DMS153 (cell line): ENCODE data around the gene EFNA3.

Experiments used
- DNase-seq: peaks from one replicate; lab custom pipeline; 2025; lab: John Stamatoyannopoulos, UW

The EFNA3 gene

DNA sequence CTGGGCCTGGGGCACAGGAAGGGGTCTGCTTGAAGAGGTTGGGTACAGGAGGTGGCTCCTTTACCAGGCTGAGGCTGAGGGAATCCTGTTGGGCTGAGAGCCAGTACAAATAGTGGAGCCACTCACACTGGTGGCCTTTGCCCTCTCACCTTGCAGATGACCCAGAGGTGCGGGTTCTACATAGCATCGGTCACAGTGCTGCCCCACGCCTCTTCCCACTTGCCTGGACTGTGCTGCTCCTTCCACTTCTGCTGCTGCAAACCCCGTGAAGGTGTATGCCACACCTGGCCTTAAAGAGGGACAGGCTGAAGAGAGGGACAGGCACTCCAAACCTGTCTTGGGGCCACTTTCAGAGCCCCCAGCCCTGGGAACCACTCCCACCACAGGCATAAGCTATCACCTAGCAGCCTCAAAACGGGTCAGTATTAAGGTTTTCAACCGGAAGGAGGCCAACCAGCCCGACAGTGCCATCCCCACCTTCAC, 55.2 kb downstream of the EFNA3 start:
- DNase-seq: no peak

DNA sequence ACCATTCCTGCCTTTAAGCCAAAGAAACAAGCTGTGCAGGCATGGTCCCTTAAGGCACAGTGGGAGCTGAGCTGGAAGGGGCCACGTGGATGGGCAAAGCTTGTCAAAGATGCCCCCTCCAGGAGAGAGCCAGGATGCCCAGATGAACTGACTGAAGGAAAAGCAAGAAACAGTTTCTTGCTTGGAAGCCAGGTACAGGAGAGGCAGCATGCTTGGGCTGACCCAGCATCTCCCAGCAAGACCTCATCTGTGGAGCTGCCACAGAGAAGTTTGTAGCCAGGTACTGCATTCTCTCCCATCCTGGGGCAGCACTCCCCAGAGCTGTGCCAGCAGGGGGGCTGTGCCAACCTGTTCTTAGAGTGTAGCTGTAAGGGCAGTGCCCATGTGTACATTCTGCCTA, 55.7 kb downstream of the EFNA3 start:
- DNase-seq: no peak

DNA sequence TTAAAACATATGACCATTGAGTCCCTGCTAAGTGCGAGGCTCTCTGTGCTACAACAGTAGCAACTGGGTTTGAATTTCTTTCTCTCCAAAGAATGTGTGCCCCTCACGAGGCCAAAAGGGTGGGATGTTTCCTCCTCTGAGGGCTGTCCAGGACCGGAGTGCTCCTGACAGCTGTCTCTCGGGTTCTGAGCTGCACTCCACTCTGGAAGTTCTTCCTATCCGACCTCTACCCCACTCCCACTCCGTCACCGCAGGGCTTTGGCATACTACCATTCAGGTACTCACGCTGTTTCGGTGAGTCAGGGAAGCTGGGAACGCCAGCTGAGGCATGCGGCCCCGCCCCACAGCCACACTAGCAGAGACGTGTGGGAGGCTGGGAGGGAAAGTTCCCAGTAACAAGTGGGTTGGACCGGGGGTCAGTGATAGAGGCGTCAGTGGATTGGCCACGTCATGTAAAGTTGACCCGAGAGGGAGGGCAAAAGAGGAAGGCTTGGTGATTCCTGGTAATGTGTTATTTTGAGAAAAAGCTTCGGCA, 56.3 kb downstream of the EFNA3 start:
- peak; percentile 52 for DNase-seq

DNA sequence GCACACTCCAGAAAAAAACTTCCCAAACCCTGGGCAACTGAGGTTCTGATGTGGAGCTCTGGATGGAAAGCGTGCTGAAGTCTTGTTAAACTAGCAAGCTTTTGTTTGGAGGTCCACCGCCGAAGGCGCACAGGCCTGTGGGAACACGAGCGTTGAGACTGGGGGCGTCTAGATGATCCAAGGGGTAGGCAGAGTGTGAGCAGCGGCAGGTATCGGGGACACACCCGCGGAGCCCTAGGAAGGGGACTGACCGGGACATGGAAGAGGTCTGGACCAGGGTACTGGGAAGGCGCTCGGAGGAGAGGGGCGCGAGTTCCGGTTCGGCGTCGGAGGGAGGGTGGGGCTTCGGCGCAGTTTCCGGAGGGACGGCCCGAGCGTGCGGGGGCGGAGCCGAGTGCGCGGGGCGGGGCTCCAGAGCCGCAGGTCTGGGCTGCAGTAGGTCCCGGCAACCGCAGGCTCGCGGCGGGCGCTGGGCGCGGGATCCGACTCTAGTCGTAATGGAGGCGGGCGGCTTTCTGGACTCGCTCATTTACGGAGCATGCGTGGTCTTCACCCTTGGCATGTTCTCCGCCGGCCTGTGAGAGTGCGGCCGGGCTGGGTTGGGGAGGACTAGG, 56.9 kb downstream of the EFNA3 start, which contains the start of gene SLC50A1:
SLC50A1 (plus strand) TSS at position 438 of the 614 bp plus-strand sequence; CDS start at position 498, 60 bp downstream.
- peak; percentile 92 for DNase-seq

DNA sequence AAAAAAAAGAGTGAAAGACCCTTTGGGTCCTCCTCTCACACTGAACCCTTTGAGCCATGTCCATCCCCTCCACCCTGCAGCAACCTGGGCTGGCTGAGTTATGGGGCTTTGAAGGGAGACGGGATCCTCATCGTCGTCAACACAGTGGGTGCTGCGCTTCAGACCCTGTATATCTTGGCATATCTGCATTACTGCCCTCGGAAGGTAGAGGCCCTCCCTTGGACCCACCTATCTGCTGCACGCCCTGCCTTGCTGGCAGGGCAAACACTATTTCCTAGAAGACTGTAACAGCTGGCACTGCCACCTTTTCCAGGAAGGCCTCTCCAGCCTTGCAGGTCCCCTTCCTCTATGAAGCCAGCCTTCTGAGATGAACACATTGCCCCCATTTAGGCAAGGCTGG, 58.1 kb downstream of the EFNA3 start:
- no peak for DNase-seq
